A549 (cell line): ENCODE results near the gene PRKN. TPM values are rescaled to one million over a fixed set of nuclear protein-coding genes. Genes with fewer than 3 reads are reported as not detected.
"Not testable (repeated sequence)": the region's sequence is repeated elsewhere in the genome, so short reads cannot be mapped to it uniquely, and the experiment has no call there.

ENCODE experiments used
- ATAC-seq, 2 experiments: fragments of 200-7000 bp in 1 of 2; fragments of >200 bp in 1 of 2; cut with Nextera tagmentation in 1 of 2; cut with Tn5 transposase in 1 of 2; 3 replicates each; pipeline versions ENCODE4 v1.8.0 to v1.9.1; 2018 to 2020; ENCODE audit warnings: mild to moderate bottlenecking in 1 of 2, moderate library complexity in 1 of 2
- CTCF ChIA-PET: fragments of 300-600 bp; sonication (Branson Sonifier 250); formaldehyde crosslinking; extraction: SDS; loops from one replicate; lab custom pipeline; 2021; ENCODE audit warnings: antibody characterized with exemption, inconsistent platforms; lab: Yijun Ruan, JAX
- POLR2A ChIA-PET: fragments of 350-600 bp; formaldehyde crosslinking; extraction: SDS; loops from one replicate; lab custom pipeline; 2021; ENCODE audit warnings: antibody characterized with exemption, inconsistent platforms; lab: Yijun Ruan, JAX
- DNase-seq, 2 experiments: peaks; one replicate each; pipeline versions ENCODE4 v3.0.0 to v3.0.0-alpha.2; 2011 to 2016; ENCODE audit warnings: low read depth in 1 of 2, low spot score in 1 of 2
- FAIRE-seq: peaks from 2 replicates; lab custom pipeline; 2011; peaks lifted over from hg19 to GRCh38; lab: Jason Lieb, UNC
- H3K27ac ChIP-seq, 2 experiments: fragments of >200 bp; sonication (Bioruptor Twin); formaldehyde crosslinking; 3 replicates each; pipeline ENCODE4 v1.5.1; 2016 to 2017
- H3K4me1 ChIP-seq: fragments of >200 bp; sonication (Bioruptor Twin); formaldehyde crosslinking; 3 replicates; pipeline ENCODE4 v1.6.1; 2016
- H3K4me2 ChIP-seq: fragments of >200 bp; sonication (Bioruptor Twin); formaldehyde crosslinking; 3 replicates; pipeline ENCODE4 v1.6.1; 2016
- H3K4me3 ChIP-seq: fragments of >200 bp; sonication (Bioruptor Twin); formaldehyde crosslinking; 3 replicates; pipeline ENCODE4 v1.5.1; 2016
- H3K9me3 ChIP-seq: fragments of >200 bp; sonication (Bioruptor Twin); formaldehyde crosslinking; 3 replicates; pipeline ENCODE4 v1.6.1; 2016
- BHLHE40 ChIP-seq: IDR thresholded peaks from 2 replicates; pipeline ENCODE4 v1.6.1; 2012; ENCODE audit warnings: low read depth, low read length, inconsistent platforms
- CHD2 ChIP-seq: fragments of 150-350 bp; IDR thresholded peaks from 2 replicates; pipeline ENCODE4 v1.6.1; 2014; ENCODE audit warnings: low read length; ENCODE audit not compliant: partially characterized antibody
- E2F6 ChIP-seq: IDR thresholded peaks from 2 replicates; pipeline ENCODE4 v1.6.1; 2012; ENCODE audit warnings: low read depth, borderline replicate concordance
- EHMT2 ChIP-seq: fragments of 200-600 bp; sonication (generic); IDR thresholded peaks from 2 replicates; pipeline ENCODE4 v1.6.1; 2016; ENCODE audit warnings: antibody characterized with exemption, low read depth, mild to moderate bottlenecking, moderate library complexity
- FOSB ChIP-seq: fragments of 250-450 bp; sonication (Bioruptor Pico); IDR thresholded peaks from 2 replicates; pipeline ENCODE4 v1.5.0; 2020; ENCODE audit warnings: mild to moderate bottlenecking, moderate library complexity
- GATA3 ChIP-seq: IDR thresholded peaks from 2 replicates; pipeline ENCODE4 v1.6.1; 2012; ENCODE audit warnings: borderline replicate concordance
- HOXA7 ChIP-seq: fragments of 250-450 bp; sonication (Bioruptor Pico); IDR thresholded peaks from 2 replicates; pipeline ENCODE4 v1.5.0; 2020; ENCODE audit warnings: mild to moderate bottlenecking, moderate library complexity
- HOXB13 ChIP-seq: fragments of 250-450 bp; sonication (Bioruptor Pico); IDR thresholded peaks from 2 replicates; pipeline ENCODE4 v1.5.0; 2020; ENCODE audit warnings: low read depth, mild to moderate bottlenecking, moderate library complexity
- HOXB5 ChIP-seq: fragments of 250-450 bp; sonication (Bioruptor Pico); IDR thresholded peaks from 2 replicates; pipeline ENCODE4 v1.5.0; 2020; ENCODE audit warnings: mild to moderate bottlenecking, moderate library complexity
- JUN ChIP-seq, 2 experiments: fragments of >200 bp; sonication (Bioruptor Twin); formaldehyde crosslinking; IDR thresholded peaks; 2 replicates in 1 of 2; 3 replicates in 1 of 2; pipeline ENCODE4 v1.6.1; 2016 to 2017
- KDM5A ChIP-seq: fragments of 200-600 bp; sonication (generic); IDR thresholded peaks from 2 replicates; pipeline ENCODE4 v1.6.1; 2016; ENCODE audit warnings: antibody characterized with exemption, mild to moderate bottlenecking
- MAFK ChIP-seq: fragments of 450-650 bp; IDR thresholded peaks from 2 replicates; pipeline ENCODE4 v1.6.1; 2014; ENCODE audit not compliant: partially characterized antibody
- MYC ChIP-seq: IDR thresholded peaks from 2 replicates; pipeline ENCODE4 v1.6.1; 2012; ENCODE audit warnings: mild to moderate bottlenecking, inconsistent platforms, low read length, improper control_type of control experiment, borderline replicate concordance
- POLR2AphosphoS2 ChIP-seq: conservative IDR thresholded peaks from 2 replicates; pipeline ENCODE4 v1.6.1; 2012; ENCODE audit warnings: low read length, improper control_type of control experiment, inconsistent platforms
- RCOR1 ChIP-seq: fragments of 150-350 bp; IDR thresholded peaks from 2 replicates; pipeline ENCODE4 v1.6.1; 2014; ENCODE audit warnings: antibody characterized with exemption, low read length, low read depth
- RFX5 ChIP-seq: fragments of 450-650 bp; IDR thresholded peaks from 2 replicates; pipeline ENCODE4 v1.7.1; 2014; ENCODE audit warnings: antibody characterized with exemption, mild to moderate bottlenecking, moderate library complexity
- SREBF2 ChIP-seq: fragments of 450-650 bp; IDR thresholded peaks from 2 replicates; pipeline ENCODE4 v1.6.1; 2014; ENCODE audit warnings: mild to moderate bottlenecking, moderate library complexity
- ZFP36 ChIP-seq: fragments of 450-650 bp; IDR thresholded peaks from 2 replicates; pipeline ENCODE4 v1.6.1; 2014; ENCODE audit warnings: borderline replicate concordance; ENCODE audit not compliant: partially characterized antibody
- WGBS: methylation state at CpG from one replicate; pipeline ENCODE4 v1.1.6; 2017; ENCODE audit errors: missing lambda C conversion rate; 5-methylcytosine and 5-hydroxymethylcytosine counted together
- polyA plus RNA-seq, 4 experiments: library from polyadenylated mRNA; depleted of rRNA in 3 of 4; stranded (reverse); fragments of >200 nt; fragmentation: RNase III in 1 of 4; extraction: RNeasy Plus Mini Kit Qiagen cat#74134 plus additional on column Dnase treatment in 1 of 4; gene quantifications; 2 replicates in 3 of 4; 3 replicates in 1 of 4; pipeline ENCODE4 v1.2.3, GENCODE V29; 2011 to 2017
- TF ChIP-seq, protein P1 (sequence below): fragments of >200 bp; sonication (Bioruptor Twin); formaldehyde crosslinking; IDR thresholded peaks from 3 replicates; pipeline ENCODE4 v1.5.1; 2016

The PRKN gene
- polyA plus RNA-seq, 2 of the 4 experiments (the other 2 are of a cell fraction) = 0.36 to 0.39 TPM

DNA sequence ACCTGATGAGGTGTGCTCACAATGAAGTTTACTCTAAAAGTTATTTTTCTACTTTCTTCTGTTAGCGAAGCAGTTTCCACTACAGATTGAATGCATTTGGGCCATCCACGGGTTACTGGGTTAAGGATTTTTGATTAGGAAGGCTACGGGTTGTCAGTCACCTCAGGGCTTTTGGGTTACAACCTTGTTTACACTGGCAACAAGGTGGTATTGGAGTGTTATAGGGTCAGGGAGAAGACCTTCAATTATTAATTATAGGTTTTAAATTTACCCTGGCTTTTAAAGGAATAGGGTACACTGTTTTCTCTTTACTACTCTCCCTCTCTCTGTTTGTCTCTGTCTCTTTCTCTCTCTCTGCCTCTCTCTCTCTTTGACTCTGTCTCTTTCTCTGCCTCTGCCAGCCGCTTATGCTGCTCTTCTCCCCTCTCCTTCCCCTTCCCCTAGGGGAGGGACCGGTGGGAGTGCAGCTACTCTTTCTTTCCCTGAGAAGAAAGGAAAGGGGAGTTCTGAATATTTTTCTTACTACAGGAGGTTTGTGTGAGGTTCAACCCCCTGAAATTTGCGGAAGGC, 1413.5 kb downstream of the PRKN start (continued):
- TF ChIP-seq ZFP36 (no peak), FOSB (CRISPR knock-in tag) (no peak), GATA3 (no peak)

DNA sequence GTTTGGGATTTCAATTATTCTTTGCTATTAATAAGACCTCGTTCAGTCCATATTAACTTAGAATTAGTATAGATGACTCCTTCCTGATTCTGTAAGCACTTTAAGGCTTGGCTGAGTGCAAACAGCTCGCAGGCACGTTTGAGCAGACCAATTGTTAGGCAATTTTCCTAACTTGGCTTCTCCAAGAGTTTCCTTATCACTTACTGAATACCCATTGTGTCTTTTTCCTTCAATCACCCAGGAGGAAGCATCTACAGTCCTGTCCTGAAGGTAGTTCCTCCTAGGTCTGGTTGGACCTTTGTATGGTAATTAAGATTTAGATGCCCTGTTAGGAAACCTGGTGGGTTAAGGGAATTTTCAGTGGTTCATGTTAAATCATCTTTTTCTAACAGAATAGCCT, 1414.1 kb downstream of the PRKN start:
- H3K27ac ChIP-seq, H3K9me3 ChIP-seq, DNase-seq, FAIRE-seq, ATAC-seq, CTCF ChIA-PET, H3K4me3 ChIP-seq, H3K4me1 ChIP-seq, H3K4me2 ChIP-seq, POLR2A ChIA-PET: not testable (repeated sequence)
- WGBS = 17% methylated on average over 3 of the region's 3 CpGs

DNA sequence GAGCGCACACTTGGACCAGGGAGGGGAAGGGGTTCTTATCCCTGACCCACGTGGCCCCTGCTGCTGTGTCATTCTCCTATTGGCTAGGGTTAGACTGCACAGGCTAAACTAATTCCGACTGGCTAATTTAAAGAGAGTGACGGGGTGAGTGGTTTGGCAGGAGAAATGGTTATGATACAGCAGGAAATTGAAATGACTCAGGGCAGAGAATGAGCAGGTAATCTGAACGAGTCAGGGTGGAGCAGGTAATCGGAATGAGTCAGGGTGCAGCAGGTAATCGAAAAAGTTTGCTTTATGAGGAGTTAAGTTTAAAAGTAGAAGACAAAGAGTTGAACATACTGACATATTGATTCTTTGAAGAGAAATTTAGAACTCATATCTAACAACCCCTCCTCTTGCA, 1417.8 kb downstream of the PRKN start:
- 43% methylated on average over 7 of the region's 7 CpGs for WGBS
- H3K9me3 ChIP-seq, H3K4me1 ChIP-seq, ATAC-seq, POLR2A ChIA-PET, CTCF ChIA-PET, DNase-seq, H3K27ac ChIP-seq, H3K4me2 ChIP-seq, FAIRE-seq, H3K4me3 ChIP-seq: not testable (repeated sequence)

DNA sequence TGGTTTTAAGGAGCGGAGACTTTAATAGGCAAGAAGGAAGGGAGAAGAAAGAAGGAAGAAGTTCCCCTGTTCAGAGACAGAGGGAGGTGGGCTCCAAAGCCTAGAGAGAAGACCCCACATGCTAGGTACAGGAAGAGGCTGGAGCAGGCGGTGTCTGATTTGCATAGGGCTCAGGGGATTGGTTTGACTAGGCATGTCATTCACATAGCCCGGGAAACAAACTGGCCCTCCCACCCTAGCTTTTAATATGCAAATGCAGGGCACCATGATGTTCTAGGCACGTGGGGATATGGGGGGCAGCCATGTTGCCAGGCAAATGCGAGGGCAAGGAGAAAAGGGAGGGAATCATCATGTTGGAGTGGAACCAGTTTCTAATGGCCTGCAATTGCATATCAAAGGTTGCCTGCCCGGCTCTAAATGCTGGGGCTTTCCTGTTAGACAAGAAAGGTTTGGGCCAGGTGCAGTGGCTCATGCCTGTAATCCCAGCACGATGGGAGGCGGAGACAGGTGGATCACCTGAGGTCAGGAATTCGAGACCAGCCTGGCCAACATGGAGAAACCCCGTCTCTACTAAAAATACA, 1419.4 kb downstream of the PRKN start:
- no peak overlapping the region for H3K27ac ChIP-seq
- H3K4me2 ChIP-seq = no peak overlapping the region
- DNase-seq (no peak), FAIRE-seq (no peak), ATAC-seq (no peak)
- no peak for TF ChIP-seq CHD2
- TF ChIP-seq POLR2AphosphoS2 = no peak
- no peak for TF ChIP-seq HOXB5 (CRISPR knock-in tag)
- TF ChIP-seq MYC = no peak
- TF ChIP-seq JUN (IDR thresholded peaks at IDR 0.05) = no peak
- no peak for TF ChIP-seq HOXA7 (CRISPR knock-in tag)
- TF ChIP-seq SREBF2 = no peak
- no peak for TF ChIP-seq RFX5
- TF ChIP-seq EHMT2 = no peak
- TF ChIP-seq RCOR1 = no peak
- TF ChIP-seq E2F6 = no peak
- TF ChIP-seq MAFK = no peak
- TF ChIP-seq HOXB13 = no peak
- ChIA-PET POLR2A (no interaction called here), CTCF (no interaction called here)
- H3K4me1 ChIP-seq = peaks cover 10% of the 10 kb centered on the region
- 66% methylated on average over 10 of the region's 10 CpGs for WGBS
- H3K4me3 ChIP-seq = no peak overlapping the region
- H3K9me3 ChIP-seq = no peaks in the 10 kb centered on the region

- no peaks in the 10 kb centered on the region for H3K9me3 ChIP-seq
- H3K4me1 ChIP-seq = peaks cover 20% of the 10 kb centered on the region
- DNase-seq = no peak
- no peak for ATAC-seq
- FAIRE-seq = no peak
- no peak overlapping the region for H3K27ac ChIP-seq
- CTCF ChIA-PET = interaction anchor here (0.6 kb wide), 1 partner anchor 378 kb away, joined by 3 read pairs; no protein-coding TSS in a partner anchor
- no peak overlapping the region for H3K4me2 ChIP-seq
- 79% methylated on average over 4 of the region's 4 CpGs for WGBS
- TF ChIP-seq KDM5A (no peak), BHLHE40 (no peak), HOXB5 (CRISPR knock-in tag) (no peak)
- TF ChIP-seq, protein P1, sequence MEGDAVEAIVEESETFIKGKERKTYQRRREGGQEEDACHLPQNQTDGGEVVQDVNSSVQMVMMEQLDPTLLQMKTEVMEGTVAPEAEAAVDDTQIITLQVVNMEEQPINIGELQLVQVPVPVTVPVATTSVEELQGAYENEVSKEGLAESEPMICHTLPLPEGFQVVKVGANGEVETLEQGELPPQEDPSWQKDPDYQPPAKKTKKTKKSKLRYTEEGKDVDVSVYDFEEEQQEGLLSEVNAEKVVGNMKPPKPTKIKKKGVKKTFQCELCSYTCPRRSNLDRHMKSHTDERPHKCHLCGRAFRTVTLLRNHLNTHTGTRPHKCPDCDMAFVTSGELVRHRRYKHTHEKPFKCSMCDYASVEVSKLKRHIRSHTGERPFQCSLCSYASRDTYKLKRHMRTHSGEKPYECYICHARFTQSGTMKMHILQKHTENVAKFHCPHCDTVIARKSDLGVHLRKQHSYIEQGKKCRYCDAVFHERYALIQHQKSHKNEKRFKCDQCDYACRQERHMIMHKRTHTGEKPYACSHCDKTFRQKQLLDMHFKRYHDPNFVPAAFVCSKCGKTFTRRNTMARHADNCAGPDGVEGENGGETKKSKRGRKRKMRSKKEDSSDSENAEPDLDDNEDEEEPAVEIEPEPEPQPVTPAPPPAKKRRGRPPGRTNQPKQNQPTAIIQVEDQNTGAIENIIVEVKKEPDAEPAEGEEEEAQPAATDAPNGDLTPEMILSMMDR = no peak
- TF ChIP-seq, all 56 proteins: peak for 0
- H3K4me3 ChIP-seq = no peak overlapping the region
- POLR2A ChIA-PET = no interaction called here
Measured at GRCh38 chr6:161305860-161306259, 1421.7 kb downstream of the PRKN start.
